H1 (cell line): ENCODE results near the gene PAQR5. TPM values are rescaled to one million over a fixed set of nuclear protein-coding genes. Genes with fewer than 3 reads are reported as not detected.

Experiments used
- CTCF ChIA-PET: fragments of 300-600 bp; sonication (Branson Sonifier 250); formaldehyde crosslinking; loops from one replicate; lab custom pipeline; 2021; ENCODE audit not compliant: partially characterized antibody; lab: Charles Lee
- POLR2A ChIA-PET: fragments of 300-600 bp; sonication (Branson Sonifier 250); formaldehyde crosslinking; loops from one replicate; lab custom pipeline; 2021; ENCODE audit warnings: inconsistent platforms; ENCODE audit not compliant: partially characterized antibody; lab: Charles Lee
- DNase-seq, 2 experiments: peaks; one replicate each; pipeline versions ENCODE4 v3.0.0 to v3.0.0-alpha.2; 2010 to 2022; ENCODE audit warnings: low spot score in 2 of 2, low read depth in 1 of 2, mixed read lengths in 1 of 2
- FAIRE-seq: peaks from 2 replicates; lab custom pipeline; 2011; peaks lifted over from hg19 to GRCh38; lab: Jason Lieb, UNC
- H2AFZ ChIP-seq: 2 replicates; pipeline ENCODE4 v1.8.1; 2012; ENCODE audit warnings: low read length, inconsistent platforms
- H2AK5ac ChIP-seq: 2 replicates; pipeline ENCODE4 v1.6.1; 2013; ENCODE audit warnings: low read depth, low read length
- H2BK120ac ChIP-seq: replicated peaks from 2 replicates; pipeline ENCODE3; 2013; ENCODE audit warnings: low read depth, low read length, inconsistent platforms
- H2BK12ac ChIP-seq: 2 replicates; pipeline ENCODE4 v1.6.1; 2013; ENCODE audit warnings: low read depth, low read length
- H2BK15ac ChIP-seq: 2 replicates; pipeline ENCODE4 v1.6.1; 2013; ENCODE audit warnings: low read length
- H2BK20ac ChIP-seq: 2 replicates; pipeline ENCODE4 v1.6.1; 2013; ENCODE audit warnings: low read length
- H2BK5ac ChIP-seq: 2 replicates; pipeline ENCODE4 v1.6.1; 2013; ENCODE audit warnings: low read depth, low read length
- H3K14ac ChIP-seq: 2 replicates; pipeline ENCODE4 v1.6.1; 2013; ENCODE audit warnings: inconsistent platforms; ENCODE audit not compliant: insufficient read length
- H3K18ac ChIP-seq: 2 replicates; pipeline ENCODE4 v1.6.1; 2013; ENCODE audit warnings: low read length; ENCODE audit errors: extremely low read depth
- H3K23ac ChIP-seq: 2 replicates; pipeline ENCODE4 v1.6.1; 2013; ENCODE audit warnings: inconsistent platforms; ENCODE audit not compliant: insufficient read length
- H3K23me2 ChIP-seq: 2 replicates; pipeline ENCODE4 v1.6.1; 2013; ENCODE audit warnings: low read depth, low read length
- H3K27ac ChIP-seq: 2 replicates; pipeline ENCODE4 v1.6.1; 2011; ENCODE audit warnings: low read depth, low read length, inconsistent platforms
- H3K27me3 ChIP-seq, 4 experiments: replicated peaks in 1 of 4; 1 replicate in 1 of 4; 2 replicates in 3 of 4; pipeline versions ENCODE4 v1.6.1 to v1.8.1; 2011 to 2013; ENCODE audit warnings: low read length in 3 of 4, mild to moderate bottlenecking in 3 of 4, inconsistent platforms in 2 of 4, mixed read lengths in 2 of 4, moderate library complexity in 1 of 4; ENCODE audit not compliant: control insufficient read depth in 3 of 4, insufficient read depth in 3 of 4; ENCODE audit errors: extremely low read depth in 1 of 4
- H3K36me3 ChIP-seq, 4 experiments: 2 replicates each; pipeline versions ENCODE4 v1.6.1 to v1.8.1; 2011 to 2013; ENCODE audit warnings: mild to moderate bottlenecking in 4 of 4, low read length in 3 of 4, moderate library complexity in 2 of 4, control low read depth in 1 of 4, inconsistent platforms in 1 of 4; ENCODE audit not compliant: insufficient read depth in 4 of 4, control insufficient read depth in 2 of 4
- H3K4ac ChIP-seq: replicated peaks from 2 replicates; pipeline ENCODE3; 2013; ENCODE audit warnings: low read length, low read depth, mixed read lengths, inconsistent platforms; ENCODE audit not compliant: insufficient read length
- H3K4me1 ChIP-seq, 4 experiments: replicated peaks in 1 of 4; 1 replicate in 1 of 4; 2 replicates in 3 of 4; pipeline versions ENCODE4 v1.6.1 to v1.8.1; 2011 to 2013; ENCODE audit warnings: low read length in 3 of 4, inconsistent platforms in 2 of 4, mixed read lengths in 1 of 4; ENCODE audit not compliant: insufficient read depth in 4 of 4, control insufficient read depth in 3 of 4
- H3K4me2 ChIP-seq, 2 experiments: 2 replicates each; pipeline versions ENCODE4 v1.6.1 to v1.8.1; 2011 to 2013; ENCODE audit warnings: low read depth in 2 of 2, low read length in 2 of 2, control low read depth in 1 of 2, inconsistent platforms in 1 of 2, mild to moderate bottlenecking in 1 of 2; ENCODE audit not compliant: insufficient read depth in 1 of 2
- H3K4me3 ChIP-seq, 4 experiments: fragments of 200-600, 300-600 bp in 1 of 4; sonication (generic), shearing (Covaris generic), sonication (Bioruptor Twin) in 1 of 4; 2 replicates each; pipeline versions ENCODE4 v1.5.1 to v1.8.1; 2011 to 2016; ENCODE audit warnings: low read length in 4 of 4, low read depth in 3 of 4, control low read depth in 2 of 4, inconsistent platforms in 2 of 4, mild to moderate bottlenecking in 2 of 4, mixed read lengths in 1 of 4, moderate library complexity in 1 of 4; ENCODE audit not compliant: insufficient read depth in 2 of 4; ENCODE audit errors: extremely low read depth in 1 of 4
- H3K56ac ChIP-seq: replicated peaks from 2 replicates; pipeline ENCODE3; 2013; ENCODE audit warnings: low read depth, mild to moderate bottlenecking, mixed read lengths, low read length, inconsistent platforms; ENCODE audit not compliant: insufficient read length
- H3K79me1 ChIP-seq: 2 replicates; pipeline ENCODE4 v1.6.1; 2013; ENCODE audit warnings: low read depth, low read length, control low read depth
- H3K79me2 ChIP-seq, 2 experiments: 2 replicates each; pipeline versions ENCODE4 v1.6.1 to v1.8.1; 2012 to 2013; ENCODE audit warnings: low read length in 2 of 2, mild to moderate bottlenecking in 2 of 2, inconsistent platforms in 1 of 2; ENCODE audit not compliant: insufficient read depth in 2 of 2, control insufficient read depth in 1 of 2
- H3K9ac ChIP-seq, 4 experiments: replicated peaks in 1 of 4; 1 replicate in 1 of 4; 2 replicates in 3 of 4; pipeline versions ENCODE4 v1.6.1 to v1.8.1; 2011 to 2013; ENCODE audit warnings: low read depth in 3 of 4, low read length in 3 of 4, control low read depth in 2 of 4, mild to moderate bottlenecking in 2 of 4, moderate library complexity in 2 of 4, inconsistent platforms in 1 of 4; ENCODE audit errors: extremely low read depth in 1 of 4
- H3K9me3 ChIP-seq, 2 experiments: 2 replicates each; pipeline versions ENCODE4 v1.6.1 to v1.8.1; 2012 to 2013; ENCODE audit warnings: mild to moderate bottlenecking in 2 of 2, moderate library complexity in 2 of 2, control low read depth in 1 of 2, inconsistent platforms in 1 of 2, low read depth in 1 of 2, low read length in 1 of 2, mixed read lengths in 1 of 2; ENCODE audit not compliant: insufficient read depth in 2 of 2
- H4K20me1 ChIP-seq, 2 experiments: replicated peaks in 1 of 2; 2 replicates each; pipeline versions ENCODE3 to v1.8.1; 2011 to 2013; ENCODE audit warnings: inconsistent platforms in 2 of 2, low read length in 2 of 2, mild to moderate bottlenecking in 1 of 2; ENCODE audit not compliant: insufficient read depth in 2 of 2, control insufficient read depth in 1 of 2
- H4K5ac ChIP-seq: 2 replicates; pipeline ENCODE4 v1.6.1; 2013; ENCODE audit warnings: low read length, low read depth, mixed read lengths, inconsistent platforms; ENCODE audit not compliant: insufficient read length
- H4K8ac ChIP-seq: 2 replicates; pipeline ENCODE4 v1.8.0; 2013; ENCODE audit warnings: mild to moderate bottlenecking, moderate library complexity, low read length, inconsistent platforms; ENCODE audit not compliant: insufficient read depth; ENCODE audit errors: extremely low read depth
- H4K91ac ChIP-seq: replicated peaks from 2 replicates; pipeline ENCODE3; 2013; ENCODE audit warnings: low read length, mixed read lengths, inconsistent platforms; ENCODE audit not compliant: insufficient read length
- CREB1 ChIP-seq: IDR thresholded peaks from 2 replicates; pipeline ENCODE4 v1.6.1; 2012; ENCODE audit warnings: inconsistent platforms
- JUN ChIP-seq: IDR thresholded peaks from 2 replicates; pipeline ENCODE4 v1.6.1; 2011; ENCODE audit warnings: low read depth, mild to moderate bottlenecking, improper control_type of control experiment, low read length
- SP4 ChIP-seq: IDR thresholded peaks from 2 replicates; pipeline ENCODE4 v1.6.1; 2012; ENCODE audit warnings: low read length, inconsistent platforms
- WGBS, 2 experiments: shearing (Covaris generic) in 1 of 2; methylation state at CpG; one replicate each; pipeline versions ENCODE4 v1.1.6 to v1.1.7; 2013 to 2015; ENCODE audit warnings: low lambda C conversion rate in 2 of 2, mixed read lengths in 2 of 2, inconsistent platforms in 1 of 2, low coverage in 1 of 2, missing lambda C conversion rate in 1 of 2; ENCODE audit not compliant: insufficient replicate concordance in 2 of 2, insufficient coverage in 1 of 2, insufficient read length in 1 of 2; ENCODE audit errors: extremely low coverage in 1 of 2, missing lambda C conversion rate in 1 of 2; 5-methylcytosine and 5-hydroxymethylcytosine counted together
- polyA plus RNA-seq, 7 experiments: library from polyadenylated mRNA; depleted of rRNA in 3 of 7; stranded (reverse) in 5 of 7; unstranded in 2 of 7; fragments of >200 nt in 5 of 7; fragments of 200-250 nt in 2 of 7; gene quantifications; 1 replicate in 5 of 7; 2 replicates in 1 of 7; 4 replicates in 1 of 7; pipeline versions ENCODE4 v1.2.1 to v1.2.3, GENCODE V29; 2011 to 2013; ENCODE audit warnings: missing spikeins in 2 of 7, mixed read lengths in 2 of 7
- total RNA-seq: library from RNA; stranded (reverse); fragmentation: NEBNext Ultra II Directional; extraction: Animal tissue kit (Norgen Biotek cat#: 25700); gene quantifications from 2 replicates; pipeline ENCODE4 v1.2.1, GENCODE V29; 2021
- TF ChIP-seq, protein P1 (sequence below): IDR thresholded peaks from 2 replicates; pipeline ENCODE4 v1.6.1; 2011; ENCODE audit warnings: low read depth, mild to moderate bottlenecking, low read length; ENCODE audit not compliant: insufficient read depth

Gene PAQR5
- total and polyA plus RNA-seq, 2 of the 8 experiments (the other 6 are each of a cell fraction or from before 2014, with no cell fraction given): 8.7 to 18.1 TPM

DNA sequence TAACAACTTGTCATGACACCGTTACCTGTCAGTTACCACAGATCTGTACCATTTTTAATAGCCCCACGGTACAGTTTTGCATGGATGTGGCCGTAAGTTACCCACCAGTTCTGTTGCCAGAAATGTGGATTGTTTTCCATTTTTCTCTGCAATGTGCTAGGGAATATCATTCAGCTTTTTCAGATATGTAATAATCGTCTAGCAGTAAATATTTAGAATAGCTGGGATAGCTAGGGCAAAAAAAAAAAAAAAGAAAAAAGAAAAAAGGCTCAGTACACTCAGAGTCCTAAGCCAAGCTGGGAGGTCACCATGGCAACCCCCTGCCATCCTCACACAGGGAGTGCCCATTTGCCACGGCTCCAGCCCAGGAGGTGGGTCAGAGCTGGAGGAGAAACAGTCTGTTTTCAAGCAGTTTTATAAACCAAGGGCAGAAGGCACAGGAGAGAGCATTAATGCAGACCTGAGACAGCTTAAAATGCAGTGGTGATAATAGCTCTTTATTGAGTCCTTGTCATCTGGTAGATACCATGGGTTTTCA, 25.2 kb downstream of the PAQR5 start:
- H3K23me2 ChIP-seq: no peaks in the 10 kb centered on the region
- H2BK12ac ChIP-seq: no peak overlapping the region
- no peak overlapping the region for H3K56ac ChIP-seq
- H3K27me3 ChIP-seq: no peaks in the 10 kb centered on the region
- H3K9me3 ChIP-seq: no peaks in the 10 kb centered on the region
- H2AK5ac ChIP-seq: no peak overlapping the region
- FAIRE-seq: no peak
- DNase-seq: no peak
- H3K18ac ChIP-seq: no peak overlapping the region
- H3K4me3 ChIP-seq: no peak overlapping the region
- no peak overlapping the region for H2BK15ac ChIP-seq
- no peak overlapping the region for H3K4me2 ChIP-seq
- ChIA-PET CTCF (interaction anchor here (0.5 to 1.4 kb wide), 4 partner anchors 10 to 161 kb away, joined by 3 read pairs; no protein-coding TSS in a partner anchor), POLR2A (interaction anchor here (2.4 kb wide), 1 partner anchor 129 kb away, joined by 8 read pairs; the partner anchor contains the start of gene RPLP1)
- no peak overlapping the region for H3K23ac ChIP-seq
- no peak overlapping the region for H3K27ac ChIP-seq
- H2BK20ac ChIP-seq: no peak overlapping the region
- no peak overlapping the region for H2BK5ac ChIP-seq
- no peak overlapping the region for H4K91ac ChIP-seq
- peaks cover 0 to 2% of the 10 kb centered on the region in 2 experiments for H4K20me1 ChIP-seq
- no peak overlapping the region for H4K5ac ChIP-seq
- H3K14ac ChIP-seq: no peak overlapping the region
- H4K8ac ChIP-seq: no peak overlapping the region
- H3K36me3 ChIP-seq: no peaks in the 10 kb centered on the region
- H3K4me1 ChIP-seq: no peaks in the 10 kb centered on the region; a peak in 3 of 7 replicates
- H3K79me2 ChIP-seq: no peaks in the 10 kb centered on the region
- H2BK120ac ChIP-seq: no peak overlapping the region
- H3K9ac ChIP-seq: no peak overlapping the region
- no peak overlapping the region for H3K4ac ChIP-seq
- no peaks in the 10 kb centered on the region for H3K79me1 ChIP-seq
- no peak overlapping the region for H2AFZ ChIP-seq
- WGBS, 2 experiments: 83% methylated on average over 5 of the region's 5 CpGs; no CpG with 5 or more reads in 1 of the 2 experiments
- TF ChIP-seq SP4 (no peak), JUN (no peak), CREB1 (no peak)
- TF ChIP-seq, protein P1, sequence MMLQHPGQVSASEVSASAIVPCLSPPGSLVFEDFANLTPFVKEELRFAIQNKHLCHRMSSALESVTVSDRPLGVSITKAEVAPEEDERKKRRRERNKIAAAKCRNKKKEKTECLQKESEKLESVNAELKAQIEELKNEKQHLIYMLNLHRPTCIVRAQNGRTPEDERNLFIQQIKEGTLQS: no peak
